Calu3 (cell line): ENCODE measurements around the gene FNTB. TPM values are rescaled to one million over a fixed set of nuclear protein-coding genes. Genes with fewer than 3 reads are reported as not detected.

Experiments used
- BruUV-seq: library from RNA; stranded (reverse); fragments of 400-500 nt; replicated peaks from 2 replicates; lab custom pipeline; 2021; lab: Mats Ljungman, UMichigan
- CTCF ChIA-PET: fragments of 300-600 bp; sonication (Branson Sonifier 250); formaldehyde crosslinking; loops from one replicate; lab custom pipeline; 2022; ENCODE audit warnings: antibody characterized with exemption; lab: Charles Lee
- DNase-seq: peaks from one replicate; pipeline ENCODE4 v3.0.0; 2022
- H3K27ac Mint-ChIP-seq: one replicate; pipeline ENCODE4 v1.8.0; 2022; ENCODE audit warnings: mixed read lengths; ENCODE audit not compliant: unreplicated experiment
- H3K27me3 Mint-ChIP-seq: one replicate; pipeline ENCODE4 v1.8.0; 2022; ENCODE audit warnings: mixed read lengths; ENCODE audit not compliant: unreplicated experiment
- H3K36me3 Mint-ChIP-seq: one replicate; pipeline ENCODE4 v1.8.0; 2022; ENCODE audit warnings: mild to moderate bottlenecking, moderate library complexity, mixed read lengths; ENCODE audit not compliant: insufficient read depth, unreplicated experiment
- H3K4me1 Mint-ChIP-seq: one replicate; pipeline ENCODE4 v1.8.0; 2022; ENCODE audit warnings: mild to moderate bottlenecking, low read depth, mixed read lengths; ENCODE audit not compliant: unreplicated experiment
- H3K4me3 Mint-ChIP-seq: one replicate; pipeline ENCODE4 v1.8.0; 2022; ENCODE audit warnings: mild to moderate bottlenecking, low read depth, moderate library complexity, mixed read lengths; ENCODE audit not compliant: unreplicated experiment
- H3K9me3 Mint-ChIP-seq: one replicate; pipeline ENCODE4 v1.8.0; 2022; ENCODE audit warnings: low read depth, mixed read lengths; ENCODE audit not compliant: unreplicated experiment
- CTCF ChIP-seq: fragments of 200-600 bp; IDR thresholded peaks from one replicate; pipeline ENCODE4 v1.8.0; 2022; ENCODE audit warnings: antibody characterized with exemption; ENCODE audit not compliant: unreplicated experiment
- intact Hi-C: fragments of 100-400 bp; cut with micrococcal nuclease; formaldehyde crosslinking; loops from one replicate; pipeline ENCODE4 v1.10.0; 2022; ENCODE audit not compliant: unreplicated experiment
- total RNA-seq: library from RNA; stranded (reverse); gene quantifications from 2 replicates; pipeline ENCODE4 v1.2.3, GENCODE V29; 2022

The FNTB gene
- total RNA-seq, 1 experiment from 2014 or later: 15.0 TPM

- no peak for TF ChIP-seq CTCF
- Mint-ChIP-seq H3K27me3 (no peaks in the 10 kb centered on the region), H3K4me3 (no peak overlapping the region), H3K4me1 (peaks cover 12% of the 10 kb centered on the region), H3K36me3 (peaks cover under 1% of the 10 kb centered on the region), H3K27ac (no peak overlapping the region), H3K9me3 (no peaks in the 10 kb centered on the region)
- CTCF ChIA-PET: interaction anchor here (0.6 kb wide), 1 partner anchor 367 kb away, joined by 6 read pairs; no protein-coding TSS in a partner anchor
- intact Hi-C loops: no loop called here
- BruUV-seq: no TSS peak
- no peak for DNase-seq
These were observed 28.5 kb upstream of the FNTB start for GRCh38 chr14:64958201-64958600.

GRCh38 chr14:64958743-64959142, 28.0 kb upstream of the FNTB start:
- no peak for DNase-seq
- no peaks in the 10 kb centered on the region for H3K27me3 Mint-ChIP-seq
- peaks cover 3% of the 10 kb centered on the region for H3K36me3 Mint-ChIP-seq
- no TSS peak for BruUV-seq
- no peak for TF ChIP-seq CTCF
- CTCF ChIA-PET: interaction anchor here (0.6 kb wide), 1 partner anchor 366 kb away, joined by 6 read pairs; no protein-coding TSS in a partner anchor
- no peaks in the 10 kb centered on the region for H3K9me3 Mint-ChIP-seq
- H3K4me3 Mint-ChIP-seq: no peak overlapping the region
- intact Hi-C loops: no loop called here
- no peak overlapping the region for H3K27ac Mint-ChIP-seq
- H3K4me1 Mint-ChIP-seq: peaks cover 12% of the 10 kb centered on the region

- no peak for DNase-seq
- H3K27me3 Mint-ChIP-seq: no peaks in the 10 kb centered on the region
- peaks cover 20% of the 10 kb centered on the region for H3K4me1 Mint-ChIP-seq
- H3K4me3 Mint-ChIP-seq: no peak overlapping the region
- TF ChIP-seq CTCF: no peak
- H3K9me3 Mint-ChIP-seq: no peaks in the 10 kb centered on the region
- intact Hi-C loops: no loop called here
- peaks cover 3% of the 10 kb centered on the region for H3K36me3 Mint-ChIP-seq
- CTCF ChIA-PET: interaction anchor here (0.9 kb wide), 1 partner anchor 50 kb away, joined by 3 read pairs; no protein-coding TSS in a partner anchor
- BruUV-seq: no TSS peak
- H3K27ac Mint-ChIP-seq: no peak overlapping the region
These were observed 25.9 kb upstream of the FNTB start for GRCh38 chr14:64960762-64961276.

GRCh38 chr14:64963611-64964010, 23.1 kb upstream of the FNTB start:
- intact Hi-C loops: no loop called here
- Mint-ChIP-seq H3K4me1 (peaks cover 44% of the 10 kb centered on the region), H3K4me3 (no peak overlapping the region), H3K27ac (no peak overlapping the region), H3K27me3 (no peaks in the 10 kb centered on the region), H3K36me3 (peaks cover 10% of the 10 kb centered on the region), H3K9me3 (no peaks in the 10 kb centered on the region)
- TF ChIP-seq CTCF: no peak
- CTCF ChIA-PET: interaction anchor here (0.7 kb wide), 1 partner anchor 8 kb away, joined by 4 read pairs; no protein-coding TSS in a partner anchor
- DNase-seq: no peak
- BruUV-seq: no TSS peak
